HG03135 (cell line): Measurements from ENCODE around the gene PIK3C2G.
"Not testable (repeated sequence)": the region's sequence is repeated elsewhere in the genome, so short reads cannot be mapped to it uniquely, and the experiment has no call there.

ENCODE experiments used
- ATAC-seq: cut with Tn5 transposase; IDR thresholded peaks from one replicate; pipeline ENCODE4 v1.9.1; 2021; ENCODE audit warnings: mild to moderate bottlenecking, moderate library complexity; ENCODE audit not compliant: unreplicated experiment

Gene PIK3C2G, protein sequence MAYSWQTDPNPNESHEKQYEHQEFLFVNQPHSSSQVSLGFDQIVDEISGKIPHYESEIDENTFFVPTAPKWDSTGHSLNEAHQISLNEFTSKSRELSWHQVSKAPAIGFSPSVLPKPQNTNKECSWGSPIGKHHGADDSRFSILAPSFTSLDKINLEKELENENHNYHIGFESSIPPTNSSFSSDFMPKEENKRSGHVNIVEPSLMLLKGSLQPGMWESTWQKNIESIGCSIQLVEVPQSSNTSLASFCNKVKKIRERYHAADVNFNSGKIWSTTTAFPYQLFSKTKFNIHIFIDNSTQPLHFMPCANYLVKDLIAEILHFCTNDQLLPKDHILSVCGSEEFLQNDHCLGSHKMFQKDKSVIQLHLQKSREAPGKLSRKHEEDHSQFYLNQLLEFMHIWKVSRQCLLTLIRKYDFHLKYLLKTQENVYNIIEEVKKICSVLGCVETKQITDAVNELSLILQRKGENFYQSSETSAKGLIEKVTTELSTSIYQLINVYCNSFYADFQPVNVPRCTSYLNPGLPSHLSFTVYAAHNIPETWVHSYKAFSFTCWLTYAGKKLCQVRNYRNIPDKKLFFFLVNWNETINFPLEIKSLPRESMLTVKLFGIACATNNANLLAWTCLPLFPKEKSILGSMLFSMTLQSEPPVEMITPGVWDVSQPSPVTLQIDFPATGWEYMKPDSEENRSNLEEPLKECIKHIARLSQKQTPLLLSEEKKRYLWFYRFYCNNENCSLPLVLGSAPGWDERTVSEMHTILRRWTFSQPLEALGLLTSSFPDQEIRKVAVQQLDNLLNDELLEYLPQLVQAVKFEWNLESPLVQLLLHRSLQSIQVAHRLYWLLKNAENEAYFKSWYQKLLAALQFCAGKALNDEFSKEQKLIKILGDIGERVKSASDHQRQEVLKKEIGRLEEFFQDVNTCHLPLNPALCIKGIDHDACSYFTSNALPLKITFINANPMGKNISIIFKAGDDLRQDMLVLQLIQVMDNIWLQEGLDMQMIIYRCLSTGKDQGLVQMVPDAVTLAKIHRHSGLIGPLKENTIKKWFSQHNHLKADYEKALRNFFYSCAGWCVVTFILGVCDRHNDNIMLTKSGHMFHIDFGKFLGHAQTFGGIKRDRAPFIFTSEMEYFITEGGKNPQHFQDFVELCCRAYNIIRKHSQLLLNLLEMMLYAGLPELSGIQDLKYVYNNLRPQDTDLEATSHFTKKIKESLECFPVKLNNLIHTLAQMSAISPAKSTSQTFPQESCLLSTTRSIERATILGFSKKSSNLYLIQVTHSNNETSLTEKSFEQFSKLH (N-terminal part only)

DNA sequence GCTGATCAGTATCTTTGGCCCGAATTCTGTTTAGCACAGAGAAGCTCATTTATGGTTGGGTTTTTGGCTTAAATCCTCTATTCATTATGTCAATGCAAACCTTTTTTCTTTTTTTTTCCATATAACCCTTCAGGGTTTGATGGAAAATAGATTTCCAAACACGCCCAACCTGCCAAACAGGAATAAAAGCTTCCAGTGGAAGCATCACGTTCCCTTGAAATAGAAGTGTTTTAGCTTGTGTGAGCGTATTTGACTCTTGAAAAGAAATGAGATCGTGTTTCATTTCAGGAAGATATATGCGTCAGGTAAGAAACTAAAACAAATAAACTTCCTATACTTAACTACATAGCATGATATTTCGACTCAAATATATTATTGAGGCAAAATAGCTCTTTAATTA, at the start of gene PIK3C2G:
Gene PIK3C2G (plus strand): TSS at position 246 of the 400 bp plus-strand sequence. CDS start 20,564 bp downstream, outside the sequence.
- no peak for ATAC-seq

DNA sequence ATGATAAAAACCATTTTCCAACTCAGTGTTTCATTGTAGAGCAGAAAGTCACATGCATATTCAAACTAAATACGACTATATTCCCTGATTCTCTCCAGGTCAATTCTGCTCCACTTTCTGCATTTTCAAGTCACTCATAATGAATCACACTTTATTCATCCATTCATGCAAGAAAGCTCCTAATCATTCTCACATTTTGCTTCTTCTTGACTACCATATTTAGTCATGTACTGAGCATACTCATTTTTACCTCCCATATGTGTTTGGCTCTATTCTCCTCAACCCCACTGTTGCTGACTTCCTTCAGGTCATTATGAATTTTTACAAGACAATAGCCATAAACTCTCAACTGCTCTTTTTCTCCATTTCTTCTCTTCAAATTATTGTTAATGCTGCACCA, 43.4 kb upstream of the PIK3C2G start:
- ATAC-seq, result no peak

DNA sequence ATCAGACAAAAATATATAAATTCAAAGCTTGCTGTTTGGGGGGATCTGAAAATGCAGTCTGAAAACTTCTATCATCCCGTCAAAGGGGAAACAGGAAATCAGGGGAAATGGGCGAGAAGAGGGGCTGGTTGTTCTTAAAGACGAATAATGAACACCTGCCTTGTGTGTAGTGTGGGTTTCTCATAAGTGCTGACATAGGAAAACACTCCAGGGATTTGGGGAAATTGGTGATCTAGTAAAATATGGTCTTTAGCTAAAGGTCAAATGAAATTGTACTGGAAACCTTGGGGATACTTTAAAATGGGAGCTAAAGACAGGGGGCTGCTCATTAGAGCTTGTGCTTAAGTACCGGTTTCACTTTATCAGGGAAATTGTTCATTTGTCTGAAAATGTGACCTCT, 39.6 kb upstream of the PIK3C2G start:
- ATAC-seq, result no peak

DNA sequence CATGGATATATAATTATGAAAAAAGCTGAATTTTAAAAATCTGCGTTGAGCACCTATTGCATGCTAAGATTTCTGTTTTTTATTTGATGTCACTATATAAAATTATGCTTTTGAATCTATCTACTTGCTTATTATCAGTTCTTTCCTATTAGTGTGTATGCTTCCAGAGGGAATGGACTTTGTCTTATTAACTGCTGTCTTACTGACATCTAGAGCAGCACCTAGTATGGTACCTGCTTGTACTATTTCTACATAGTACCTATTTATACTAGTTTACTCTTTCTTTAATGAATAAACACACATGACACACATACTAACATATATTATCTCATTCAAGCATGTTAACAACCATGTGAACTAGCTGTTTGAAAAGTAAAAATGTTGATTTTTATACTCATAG, 38.6 kb upstream of the PIK3C2G start:
- no peak for ATAC-seq

DNA sequence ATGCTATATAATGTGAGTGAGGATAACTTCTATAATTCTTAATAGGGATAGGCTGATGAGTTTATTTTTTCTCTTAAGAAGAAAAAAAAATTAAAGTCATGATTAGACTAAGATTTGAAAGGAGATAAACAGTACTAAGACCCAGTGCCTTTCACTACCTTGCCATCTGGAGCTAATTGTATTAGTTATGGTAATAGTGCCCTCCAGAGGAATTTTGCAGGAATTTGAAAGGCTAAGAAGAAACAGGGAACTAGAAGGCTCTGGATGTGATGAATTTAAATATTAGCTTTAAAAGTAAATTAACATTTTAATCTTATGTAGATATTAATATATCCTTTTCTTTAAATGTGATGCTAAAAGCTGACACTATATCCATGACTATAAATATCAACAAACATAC, 36.6 kb upstream of the PIK3C2G start:
- ATAC-seq, result no peak

DNA sequence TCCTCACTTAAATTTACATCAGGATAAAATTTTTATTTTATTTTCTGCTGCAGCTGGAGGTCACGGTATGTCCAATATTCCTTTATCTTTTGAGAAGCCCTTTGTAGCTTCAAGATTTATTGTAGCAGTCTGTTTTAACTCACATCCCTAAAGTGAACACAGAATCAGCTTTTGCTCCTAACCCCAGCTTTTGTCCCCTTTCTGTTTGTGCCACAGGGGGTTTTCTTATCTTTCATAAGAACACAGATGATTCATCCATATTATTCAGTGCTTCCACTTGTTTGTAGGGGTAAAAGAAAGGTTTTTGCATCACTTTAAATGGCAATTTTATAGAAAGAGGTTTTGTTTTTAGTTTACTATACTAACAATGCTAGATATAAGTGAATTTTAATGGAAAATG, 21.8 kb upstream of the PIK3C2G start:
- ATAC-seq, result no peak

DNA sequence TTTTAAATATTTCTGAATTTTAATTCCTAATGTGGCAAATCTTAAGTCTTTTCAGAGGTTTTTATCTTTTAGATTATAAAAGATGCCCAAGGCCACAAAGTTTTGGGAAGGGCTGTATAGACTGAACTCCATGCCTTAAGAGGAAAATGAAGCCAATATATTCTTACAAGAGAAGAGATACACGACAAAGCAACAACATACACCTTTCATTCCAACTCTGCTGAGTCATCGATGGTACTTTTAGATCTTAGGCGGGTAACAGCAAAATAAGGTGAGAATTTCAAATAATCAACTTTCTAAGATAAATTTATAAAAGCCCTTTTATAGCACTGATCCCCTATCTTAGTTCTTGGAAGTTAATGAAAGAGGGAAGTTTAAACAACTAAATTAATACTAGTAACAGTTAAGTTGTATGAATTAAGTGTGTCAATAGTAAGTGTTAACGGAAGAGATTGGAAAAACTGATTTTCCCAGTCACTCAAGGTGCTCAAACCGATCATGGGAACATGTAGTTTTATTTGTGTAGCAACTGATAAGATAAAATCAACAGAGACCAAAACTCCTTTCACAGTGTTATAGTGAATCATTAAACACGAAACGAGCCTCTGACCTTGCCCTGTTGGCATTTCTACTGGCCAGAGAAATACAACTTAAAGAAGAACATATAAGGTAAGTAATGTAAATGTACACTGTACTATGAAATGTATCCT, 18.8 kb upstream of the PIK3C2G start:
- ATAC-seq, result no peak

DNA sequence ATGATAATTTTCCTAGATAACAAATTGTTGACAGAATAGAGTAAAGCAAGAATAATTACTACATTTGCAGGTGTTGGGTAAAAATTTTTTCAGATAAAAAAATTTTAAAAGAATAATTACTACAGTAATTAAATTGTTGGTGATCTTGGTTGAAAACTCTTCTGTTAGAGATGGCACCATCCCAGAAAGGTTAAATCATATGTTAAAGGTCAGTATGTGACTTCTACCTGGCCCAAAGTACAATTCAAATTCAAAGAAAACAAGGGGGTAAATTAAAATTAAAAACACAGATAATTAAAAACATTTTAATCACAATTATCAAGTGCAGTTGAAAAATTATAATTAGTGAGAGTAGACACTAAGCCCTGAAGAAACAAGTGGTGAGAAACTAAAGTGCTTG, 18.1 kb upstream of the PIK3C2G start:
- ATAC-seq, result no peak

DNA sequence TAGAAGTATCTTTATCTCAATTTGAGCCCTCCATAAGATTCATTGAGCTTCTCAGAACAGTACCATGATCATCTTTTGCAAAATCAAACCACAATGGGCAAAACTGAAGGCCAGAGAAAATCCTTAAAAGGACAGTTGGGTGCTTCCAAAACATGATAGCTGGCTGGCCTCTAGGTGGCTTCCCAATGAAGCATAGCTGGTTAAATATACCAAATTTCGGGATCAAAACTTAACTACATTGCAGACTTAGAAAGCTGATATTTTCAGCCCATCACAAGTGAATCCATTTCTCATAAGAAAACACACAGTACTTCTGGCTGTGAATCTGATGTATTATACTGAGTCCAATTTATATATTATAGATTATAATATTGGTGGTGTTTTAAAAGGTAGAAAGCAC, 15.3 kb upstream of the PIK3C2G start:
- ATAC-seq, result no peak

DNA sequence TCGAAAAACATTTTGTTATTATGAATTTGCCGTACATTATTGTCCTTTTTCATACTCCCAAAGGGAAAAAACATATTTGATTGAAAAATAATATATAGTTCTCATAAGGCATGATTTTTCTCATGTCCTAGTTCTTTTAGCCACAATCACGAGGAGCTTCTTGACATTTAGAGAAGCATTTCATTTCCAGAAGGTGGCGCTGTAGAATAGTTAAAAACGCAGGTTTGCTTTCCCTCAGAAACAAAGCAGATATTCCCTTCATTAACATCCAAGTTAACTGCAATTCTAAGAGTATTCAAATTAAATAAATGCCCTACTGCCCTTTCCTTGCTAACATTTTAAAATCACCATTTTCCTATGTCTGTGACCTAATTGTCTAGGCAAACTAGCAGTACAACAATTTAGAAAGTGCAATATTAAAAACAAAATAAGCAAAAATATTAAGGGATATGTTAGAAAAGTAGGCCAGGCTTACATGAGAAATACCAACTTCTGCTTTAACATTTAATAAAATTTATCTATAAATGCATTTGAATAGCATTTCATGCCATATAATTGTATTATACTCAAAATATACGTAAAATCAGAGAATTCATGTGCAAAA, 10.9 kb upstream of the PIK3C2G start:
- ATAC-seq, result no peak

DNA sequence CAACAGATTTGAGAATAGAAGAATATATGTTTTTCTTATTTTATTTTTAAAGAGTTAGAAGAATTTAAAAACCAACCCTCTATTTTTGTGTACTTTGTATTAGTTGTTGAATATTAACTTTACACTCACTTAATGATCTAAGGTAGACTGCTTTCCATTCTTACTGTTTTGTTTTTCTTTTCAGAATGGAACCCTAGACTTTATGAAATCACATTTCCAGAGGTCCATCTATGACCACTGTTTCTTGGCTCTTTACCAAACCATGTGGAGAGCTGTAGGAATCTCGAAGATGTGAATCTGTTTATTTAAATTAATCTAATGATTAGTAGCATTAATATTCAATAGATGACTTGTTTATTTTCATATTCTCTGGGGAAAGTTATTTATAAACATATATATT, 7.2 kb upstream of the PIK3C2G start:
- ATAC-seq, result no peak

DNA sequence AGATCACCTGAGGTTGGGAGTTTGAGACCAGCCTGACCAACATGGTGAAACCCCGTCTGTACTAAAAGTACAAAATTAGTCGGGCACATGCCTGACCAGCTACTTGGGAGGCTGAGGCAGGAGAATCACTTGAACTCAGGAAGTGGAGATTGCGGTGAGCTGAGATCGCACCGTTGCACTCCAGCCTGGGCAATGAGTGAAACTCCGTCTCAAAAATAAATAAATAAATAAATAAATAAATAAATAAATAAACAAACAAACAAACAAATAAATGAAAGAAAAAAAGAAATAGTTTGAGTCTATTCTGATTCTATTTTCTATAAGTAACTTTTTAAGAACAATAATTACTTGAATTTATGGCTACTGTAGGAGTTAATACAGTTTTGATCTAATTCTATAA, 6.3 kb upstream of the PIK3C2G start:
- ATAC-seq, result not testable (repeated sequence)

DNA sequence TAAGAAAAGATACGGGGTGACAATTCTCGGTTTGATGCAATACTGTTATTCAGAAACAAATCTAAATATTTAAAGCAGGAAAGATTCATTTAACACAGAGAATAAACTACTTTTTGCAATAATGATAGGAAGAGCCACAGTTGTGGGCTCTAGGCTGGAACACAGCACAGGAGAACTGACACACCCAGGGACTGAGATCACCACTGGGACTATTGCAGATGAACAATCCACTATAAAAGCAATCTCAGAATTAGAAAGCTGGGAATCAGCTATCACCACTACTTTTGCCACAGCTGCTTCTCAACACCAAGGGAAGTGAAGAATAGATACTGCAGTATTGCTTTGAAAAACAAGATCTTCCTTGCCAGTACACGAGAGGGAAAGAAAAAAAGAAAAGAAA, 4.1 kb upstream of the PIK3C2G start:
- ATAC-seq, result no peak

DNA sequence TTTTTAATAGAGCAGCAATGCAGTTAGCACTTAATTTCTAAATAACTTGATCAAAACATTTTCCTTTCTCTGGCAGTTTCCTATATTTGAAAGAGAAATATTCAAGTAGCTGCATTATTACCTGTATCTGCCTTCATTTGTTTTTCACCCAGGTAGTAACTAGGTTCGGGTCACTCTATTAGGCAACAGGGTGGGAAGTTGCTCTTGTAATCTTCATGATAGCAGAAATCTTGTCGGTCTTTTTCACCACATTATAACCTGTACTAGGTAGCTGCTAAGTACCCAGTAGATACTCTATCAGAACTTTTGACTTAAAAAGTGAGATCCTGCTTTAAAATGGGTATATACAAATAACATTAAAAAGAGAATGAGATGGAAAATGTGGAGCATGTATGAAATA, 2.4 kb upstream of the PIK3C2G start:
- ATAC-seq, result no peak

DNA sequence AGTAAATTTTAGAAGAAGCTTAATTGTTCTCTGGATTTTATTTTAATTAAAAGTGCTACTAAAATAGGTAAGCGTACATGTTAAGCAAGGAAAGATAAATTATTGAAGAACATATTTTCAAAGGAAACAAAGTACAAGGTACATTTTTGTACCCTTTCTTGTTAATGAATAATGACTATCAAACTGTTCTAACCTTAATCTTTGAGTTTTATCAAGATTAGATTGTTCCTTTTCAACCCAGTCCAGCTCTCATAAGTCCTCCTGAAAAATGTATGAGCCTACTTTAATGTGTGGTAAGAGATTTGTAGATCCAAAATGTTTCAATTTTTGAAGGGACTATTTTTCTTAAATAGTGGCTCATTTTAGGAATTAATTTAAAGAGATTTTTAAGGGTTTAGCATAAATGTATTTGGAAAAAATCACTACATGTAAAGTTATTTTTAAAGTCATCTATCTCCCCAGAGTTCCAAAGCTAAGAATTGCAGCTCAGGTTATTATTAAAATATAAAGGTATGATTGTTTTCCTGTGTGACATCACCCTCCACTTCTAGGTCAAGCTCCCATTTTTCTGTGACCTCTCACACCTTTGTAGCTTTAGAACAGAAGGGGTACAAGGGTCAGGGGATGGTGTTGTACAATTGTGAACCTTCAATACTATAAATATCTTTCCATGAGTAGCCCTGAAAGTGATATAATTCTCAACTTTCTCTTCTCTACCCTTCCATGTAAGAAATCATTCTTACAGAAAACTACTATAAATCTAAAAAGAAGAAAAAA, 1.2 kb upstream of the PIK3C2G start:
- no peak for ATAC-seq

DNA sequence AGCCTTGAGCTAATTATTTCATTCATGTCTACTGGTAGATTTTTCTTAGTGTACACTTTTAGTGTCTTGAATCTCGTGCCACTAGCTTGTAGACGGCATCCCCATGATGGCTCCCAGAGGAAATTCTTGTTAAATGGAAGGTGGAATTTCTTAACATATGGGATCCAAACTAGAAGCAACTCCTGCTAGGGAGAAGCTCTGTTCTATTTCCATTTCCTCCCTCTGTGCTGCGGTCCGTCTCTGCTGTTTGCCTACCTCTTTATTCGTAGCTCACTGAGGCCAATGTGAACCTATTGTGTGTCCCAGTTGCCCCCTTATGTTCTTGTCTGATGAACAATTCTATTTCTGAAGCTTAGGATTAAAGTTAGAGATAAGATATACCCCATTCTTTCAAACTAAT, 588 bp downstream of the PIK3C2G start:
- ATAC-seq, result no peak

DNA sequence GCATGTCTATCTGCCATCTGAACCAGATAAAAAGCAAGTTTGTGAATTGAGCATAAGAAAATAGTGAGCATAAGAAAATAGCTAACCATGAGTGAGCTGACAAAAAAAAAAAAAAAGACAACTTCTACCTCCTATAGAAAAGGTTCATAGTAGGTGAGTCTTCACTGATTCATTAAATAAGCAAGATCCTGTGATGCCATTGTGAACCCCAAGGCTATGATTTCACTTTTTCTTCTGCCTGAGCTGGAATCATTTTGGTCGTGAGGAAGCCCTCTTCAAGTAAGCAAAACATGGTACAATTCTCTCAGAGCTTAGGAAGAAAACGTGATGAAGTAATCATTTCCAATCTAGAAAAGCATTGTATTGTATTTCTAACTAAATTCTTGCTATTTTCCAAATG, 1.2 kb downstream of the PIK3C2G start:
- no peak for ATAC-seq

DNA sequence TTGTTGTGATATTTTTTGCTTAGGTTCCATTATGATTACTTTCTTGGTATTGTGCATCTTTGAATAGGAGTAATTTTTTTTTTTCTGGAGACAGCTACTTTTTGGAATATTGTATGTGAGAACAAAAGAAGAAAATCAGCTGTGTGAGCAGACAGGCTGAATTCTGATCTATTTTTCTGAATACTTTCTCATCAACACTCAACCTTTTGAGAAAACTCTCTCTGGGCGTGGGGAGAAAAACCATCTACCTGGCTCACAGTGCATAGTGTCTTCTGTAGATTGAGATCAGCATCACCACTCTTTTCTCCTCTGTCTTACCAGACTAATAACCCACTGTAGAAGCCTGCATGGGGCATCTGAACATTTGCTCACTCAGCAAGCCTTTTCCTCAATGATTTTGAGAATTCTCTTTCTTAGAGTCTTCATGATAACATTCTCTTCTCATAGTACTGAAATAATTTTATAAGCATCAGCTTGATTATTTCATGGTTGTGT, 3.3 kb downstream of the PIK3C2G start:
- ATAC-seq, result no peak

DNA sequence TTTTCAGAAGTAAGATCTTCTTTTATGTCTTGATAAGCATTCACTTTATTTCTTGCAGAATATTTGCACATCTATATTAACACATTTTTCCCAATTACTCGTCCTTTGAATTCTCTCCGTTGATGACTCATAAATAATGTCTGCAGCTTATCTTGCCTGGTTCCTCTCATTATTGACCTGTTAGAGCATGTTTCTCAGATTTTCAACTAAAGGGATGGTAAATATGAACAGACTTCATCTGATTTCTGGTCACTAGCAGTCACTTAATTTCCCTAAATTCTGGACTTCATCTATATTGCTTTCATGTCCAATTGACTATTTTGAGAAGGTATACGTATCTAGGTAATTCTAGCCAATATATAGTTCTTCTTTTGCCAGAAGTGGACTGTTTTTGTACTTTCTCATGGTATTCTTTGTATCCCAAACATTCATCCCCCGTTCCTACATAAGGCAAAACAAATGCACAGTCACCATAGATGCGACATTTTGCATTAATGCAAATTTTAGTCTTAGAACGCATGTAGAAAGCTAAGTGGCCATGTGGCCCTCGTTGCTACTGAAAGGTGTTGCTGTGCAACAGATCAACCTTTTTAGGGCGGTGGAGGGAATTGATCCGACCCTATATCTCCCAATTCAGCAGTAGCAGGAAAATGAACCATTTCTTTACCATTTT, 6.2 kb downstream of the PIK3C2G start:
- no peak for ATAC-seq
